RWPE1 (cell line): ENCODE measurements around the gene CHRNG.

Experiments used
- CTCF ChIA-PET: fragments of 350-600 bp; sonication (Branson Sonifier 250); formaldehyde crosslinking; extraction: SDS; loops from one replicate; lab custom pipeline; 2021; lab: Yijun Ruan, JAX
- POLR2A ChIA-PET: fragments of 400-600 bp; formaldehyde crosslinking; extraction: SDS; loops from one replicate; lab custom pipeline; 2020; ENCODE audit warnings: antibody characterized with exemption; ENCODE audit not compliant: low non-redundant PET; lab: Yijun Ruan, JAX
- DNase-seq: peaks from one replicate; pipeline ENCODE4 v3.0.0; 2012; ENCODE audit warnings: low spot score
- H3K27ac ChIP-seq: fragments of 450-650 bp; 2 replicates; pipeline ENCODE4 v1.5.1; 2017
- CTCF ChIP-seq: fragments of 450-650 bp; conservative IDR thresholded peaks from 2 replicates; pipeline ENCODE4 v1.5.1; 2017; ENCODE audit warnings: low read depth, mild to moderate bottlenecking

The CHRNG gene

DNA sequence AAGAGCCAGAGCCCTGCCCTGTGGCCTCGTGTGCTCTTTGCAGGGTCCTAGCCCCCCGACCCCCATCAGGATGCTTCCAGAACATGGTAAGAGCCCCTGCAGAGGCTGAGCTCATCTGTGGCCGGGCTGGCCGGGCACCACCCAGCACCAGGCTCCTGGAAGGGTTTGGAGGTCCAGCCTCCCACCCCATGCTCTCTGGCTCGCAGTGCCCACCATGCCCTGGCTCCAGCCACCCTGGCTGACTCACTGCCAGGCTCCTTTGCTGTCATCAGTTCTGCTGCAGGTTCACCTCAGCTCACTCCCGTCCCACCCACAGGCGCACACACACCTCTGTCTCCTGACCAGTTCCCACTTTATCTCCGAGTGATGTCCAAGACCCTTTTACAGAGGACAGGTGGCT, 48.5 kb downstream of the CHRNG start:
- CTCF ChIA-PET = no interaction called here
- no peak for DNase-seq
- no peak for TF ChIP-seq CTCF
- POLR2A ChIA-PET = no interaction called here
- H3K27ac ChIP-seq = peak overlapping the region; percentile 99

DNA sequence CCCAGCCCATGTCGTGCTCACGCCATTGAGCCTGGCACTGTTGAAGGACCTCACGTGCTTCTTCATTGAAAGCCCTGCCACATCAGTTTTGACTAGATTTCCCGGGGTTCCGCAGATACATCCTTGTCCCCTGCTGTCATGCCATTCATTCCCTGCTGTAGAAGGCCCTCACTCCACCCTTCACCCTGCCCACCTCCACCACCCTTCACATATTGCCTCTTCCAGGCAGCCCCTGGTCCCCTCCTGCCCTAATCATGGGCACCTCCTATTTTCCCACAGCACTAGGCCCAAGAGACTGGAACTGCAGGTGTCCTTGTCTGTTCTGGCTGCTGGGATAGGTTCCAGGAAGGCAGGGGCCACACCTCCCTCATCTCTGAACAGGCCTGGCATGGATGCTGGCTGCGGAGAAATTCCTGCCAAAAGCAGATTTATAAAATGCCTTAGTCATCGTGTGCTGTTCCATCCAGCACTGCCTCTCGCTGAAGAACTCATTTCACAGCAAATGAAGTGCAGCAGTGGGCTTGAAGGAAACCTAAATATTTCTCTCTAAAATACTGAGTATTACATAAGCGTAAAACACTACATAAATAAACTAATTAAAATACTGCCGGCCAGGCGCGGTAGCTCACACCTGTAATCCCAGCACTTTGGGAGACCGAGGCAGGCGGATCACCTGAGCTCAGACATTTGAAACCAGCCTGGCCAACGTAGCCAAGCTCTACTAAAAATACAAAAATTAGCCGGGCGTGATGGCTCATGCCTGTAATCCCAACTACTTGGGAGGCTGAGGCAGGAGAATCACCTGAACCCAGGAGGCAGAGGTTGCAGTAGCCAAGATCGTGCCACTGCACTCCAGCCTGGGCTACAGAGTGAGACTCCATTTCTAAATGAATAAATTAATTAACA, 49.4 kb downstream of the CHRNG start:
- ChIA-PET POLR2A (interaction anchor here (1.0 kb wide), 1 partner anchor 38 kb away, joined by 3 read pairs; the partner anchor contains the start of gene EIF4E2), CTCF (no interaction called here)
- peak; percentile 82 for DNase-seq
- peak overlapping the region; percentile 99 for H3K27ac ChIP-seq
- no peak for TF ChIP-seq CTCF

- peak overlapping the region; percentile 96 for H3K27ac ChIP-seq
- ChIA-PET CTCF (interaction anchor here (0.5 to 0.6 kb wide), 2 partner anchors 9 to 1663 kb away, joined by 4 read pairs; no protein-coding TSS in a partner anchor), POLR2A (no interaction called here)
- DNase-seq = peak; percentile 86
- TF ChIP-seq CTCF = no peak
These were observed 53.4 kb downstream of the CHRNG start for GRCh38 chr2:232592772-232593395.

DNA sequence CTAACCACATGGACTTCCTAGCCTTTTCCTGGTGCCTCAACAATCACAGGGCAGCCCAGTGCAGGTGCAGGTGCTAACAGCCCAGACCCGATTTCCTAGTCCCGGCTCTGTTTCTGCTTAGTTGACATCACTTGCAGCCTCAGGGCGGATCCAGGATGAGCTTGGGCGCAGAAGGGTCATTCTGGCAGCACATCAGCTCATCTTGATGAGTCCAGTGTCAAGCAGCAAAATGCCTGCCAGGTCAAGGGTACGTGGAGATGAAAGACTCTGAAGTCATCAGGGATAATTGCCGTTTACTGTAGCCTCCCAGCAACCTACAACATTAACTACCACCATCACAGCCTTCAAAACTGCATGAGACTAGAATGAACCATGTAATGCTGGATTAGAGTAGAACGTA, 54.5 kb downstream of the CHRNG start:
- POLR2A ChIA-PET = no interaction called here

More for the DNA sequence above, 54.5 kb downstream of the CHRNG start:
- CTCF ChIA-PET = interaction anchor here (1.5 kb wide), 1 partner anchor 11 kb away, joined by 5 read pairs; no protein-coding TSS in a partner anchor
- H3K27ac ChIP-seq = peak overlapping the region; percentile 96
- TF ChIP-seq CTCF = no peak
- no peak for DNase-seq
